Chondrocyte (in vitro differentiated cells): ENCODE data around the gene GPR34. TPM values are rescaled to one million over a fixed set of nuclear protein-coding genes. Genes with fewer than 3 reads are reported as not detected.
A peak's percentile ranks its signal among the peaks of the same experiment; 100 is the strongest.

ENCODE experiments used
- DNase-seq: peaks from one replicate; pipeline ENCODE4 v3.0.0; 2021; ENCODE audit warnings: mixed read lengths, low spot score
- H3K27ac Mint-ChIP-seq: one replicate; pipeline ENCODE4 v1.8.0; 2021; ENCODE audit warnings: mild to moderate bottlenecking, moderate library complexity, mixed read lengths; ENCODE audit not compliant: unreplicated experiment
- H3K27me3 Mint-ChIP-seq: 2 replicates; pipeline ENCODE4 v1.8.0; 2021; ENCODE audit warnings: low read depth, mixed read lengths
- H3K36me3 Mint-ChIP-seq: 2 replicates; pipeline ENCODE4 v1.8.0; 2021; ENCODE audit warnings: low read depth, mixed read lengths
- H3K4me1 Mint-ChIP-seq: 2 replicates; pipeline ENCODE4 v1.8.0; 2021; ENCODE audit warnings: low read depth, mild to moderate bottlenecking, mixed read lengths
- H3K4me3 Mint-ChIP-seq: one replicate; pipeline ENCODE4 v1.8.0; 2021; ENCODE audit warnings: mild to moderate bottlenecking, moderate library complexity, mixed read lengths; ENCODE audit not compliant: unreplicated experiment
- H3K9me3 Mint-ChIP-seq: 2 replicates; pipeline ENCODE4 v1.8.0; 2021; ENCODE audit warnings: low read depth, mixed read lengths
- CTCF ChIP-seq: fragments of 200-600 bp; sonication (generic); IDR thresholded peaks from 2 replicates; pipeline ENCODE4 v1.5.0; 2021; ENCODE audit warnings: antibody characterized with exemption, mild to moderate bottlenecking, moderate library complexity
- total RNA-seq: library from RNA; stranded (reverse); gene quantifications from 3 replicates; pipeline ENCODE4 v1.2.1, GENCODE V29; 2021

Gene GPR34
- total RNA-seq, 1 donor from 2014 or later = not detected

GRCh38 chrX:41692162-41692749 is 3.5 kb downstream of the GPR34 start:
- no peaks in the 10 kb centered on the region for H3K36me3 Mint-ChIP-seq
- H3K9me3 Mint-ChIP-seq = peaks cover 6% of the 10 kb centered on the region
- H3K27me3 Mint-ChIP-seq = no peaks in the 10 kb centered on the region
- peaks cover 29% of the 10 kb centered on the region for H3K4me1 Mint-ChIP-seq
- DNase-seq = no peak
- H3K27ac Mint-ChIP-seq = peak overlapping the region; percentile 13
- no peak overlapping the region for H3K4me3 Mint-ChIP-seq
- TF ChIP-seq CTCF = no peak

- TF ChIP-seq CTCF = no peak
These were observed 4.3 kb downstream of the GPR34 start for GRCh38 chrX:41693024-41693423.

DNA sequence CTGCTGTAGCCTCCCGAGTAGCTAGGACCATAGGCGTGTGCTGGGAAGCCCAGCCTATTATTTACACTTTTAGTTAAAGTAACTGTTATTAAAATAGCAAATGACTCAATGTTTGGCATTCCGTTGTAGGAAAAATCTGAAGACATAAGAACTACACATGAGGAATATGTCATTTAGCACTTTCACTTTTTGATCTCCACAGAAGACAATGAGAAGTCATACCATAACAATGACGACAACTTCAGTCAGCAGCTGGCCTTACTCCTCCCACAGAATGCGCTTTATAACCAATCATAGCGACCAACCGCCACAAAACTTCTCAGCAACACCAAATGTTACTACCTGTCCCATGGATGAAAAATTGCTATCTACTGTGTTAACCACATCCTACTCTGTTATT is 6.7 kb downstream of the GPR34 start:
- Mint-ChIP-seq H3K9me3 (peaks cover 6% of the 10 kb centered on the region), H3K27ac (no peak overlapping the region), H3K4me3 (no peak overlapping the region), H3K36me3 (peaks cover 1% of the 10 kb centered on the region), H3K27me3 (no peaks in the 10 kb centered on the region), H3K4me1 (peaks cover 34% of the 10 kb centered on the region)
- DNase-seq = no peak
- no peak for TF ChIP-seq CTCF

More at GRCh38 chrX:41693024-41693423, 4.3 kb downstream of the GPR34 start:
- H3K36me3 Mint-ChIP-seq = peaks cover 1% of the 10 kb centered on the region
- H3K4me3 Mint-ChIP-seq = no peak overlapping the region
- DNase-seq = no peak
- no peaks in the 10 kb centered on the region for H3K27me3 Mint-ChIP-seq
- H3K27ac Mint-ChIP-seq = no peak overlapping the region
- peaks cover 29% of the 10 kb centered on the region for H3K4me1 Mint-ChIP-seq
- peaks cover 6% of the 10 kb centered on the region for H3K9me3 Mint-ChIP-seq

GRCh38 chrX:41703574-41704029 is 14.8 kb downstream of the GPR34 start:
- Mint-ChIP-seq H3K27ac (no peak overlapping the region), H3K4me1 (peaks cover 9% of the 10 kb centered on the region), H3K9me3 (no peaks in the 10 kb centered on the region), H3K27me3 (no peaks in the 10 kb centered on the region), H3K4me3 (no peak overlapping the region), H3K36me3 (no peaks in the 10 kb centered on the region)
- TF ChIP-seq CTCF = no peak
- no peak for DNase-seq

DNA sequence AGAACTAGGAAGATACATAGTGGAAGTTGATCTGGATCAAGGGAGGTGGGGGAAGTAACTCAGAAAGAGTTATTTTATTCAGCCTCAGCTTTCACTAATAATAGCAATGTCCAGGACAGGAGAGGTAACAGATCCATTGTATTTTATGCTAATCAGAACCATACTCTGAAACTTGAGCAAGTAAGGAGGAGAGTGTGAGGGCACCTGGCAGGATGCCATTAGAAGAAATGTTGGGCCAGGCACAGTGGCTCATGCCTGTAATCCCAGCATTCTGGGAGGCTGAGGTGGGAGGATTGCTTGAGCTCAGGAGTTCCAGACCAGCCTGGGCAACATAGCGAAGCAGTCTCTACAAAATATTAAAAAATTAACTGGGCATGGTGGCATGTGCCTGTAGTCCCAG is 16.3 kb downstream of the GPR34 start:
- H3K27ac Mint-ChIP-seq = no peak overlapping the region
- H3K27me3 Mint-ChIP-seq = no peaks in the 10 kb centered on the region
- no peaks in the 10 kb centered on the region for H3K9me3 Mint-ChIP-seq
- H3K36me3 Mint-ChIP-seq = no peaks in the 10 kb centered on the region
- H3K4me1 Mint-ChIP-seq = peaks cover 6% of the 10 kb centered on the region
- no peak for DNase-seq
- no peak for TF ChIP-seq CTCF
- no peak overlapping the region for H3K4me3 Mint-ChIP-seq
